ENCODE data around the gene KRTAP10-11. TPM values are rescaled to one million over a fixed set of nuclear protein-coding genes. Genes with fewer than 3 reads are reported as not detected.
"Not testable (repeated sequence)": the region's sequence is repeated elsewhere in the genome, so short reads cannot be mapped to it uniquely, and the experiment has no call there.

KRTAP10-11 gene
- total RNA-seq, 2 donors from 2014 or later, result not detected

DNA sequence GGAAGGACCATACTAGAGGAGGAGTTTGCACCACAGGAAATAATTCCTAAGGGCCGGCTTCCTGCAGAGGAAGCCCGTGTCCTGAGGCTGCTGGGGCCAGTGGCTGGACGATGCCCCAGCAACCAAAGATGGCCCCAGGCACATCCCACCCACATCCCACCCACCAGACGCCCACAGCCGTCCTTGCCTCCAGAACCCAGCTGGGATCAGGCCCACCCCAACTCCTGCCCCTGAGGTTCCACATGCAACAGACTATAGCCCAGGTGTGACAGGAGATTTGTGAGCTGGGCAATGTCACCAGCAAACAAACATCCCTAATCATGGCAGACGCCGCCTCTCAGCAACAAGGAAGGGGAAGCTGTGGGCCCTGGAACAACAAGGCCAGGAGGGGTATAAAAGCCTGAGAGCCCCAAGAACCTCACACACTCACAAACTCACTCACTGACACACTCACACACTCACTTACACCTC is 19.5 kb upstream of the KRTAP10-11 start, which contains the start of gene KRTAP10-9:
TSS of gene KRTAP10-9 (plus strand) at position 421 of the 471 bp plus-strand sequence. CDS start 79 bp downstream, outside the sequence.
- no peaks in the 10 kb centered on the region for H3K36me3 ChIP-seq
- TF ChIP-seq, protein P1, sequence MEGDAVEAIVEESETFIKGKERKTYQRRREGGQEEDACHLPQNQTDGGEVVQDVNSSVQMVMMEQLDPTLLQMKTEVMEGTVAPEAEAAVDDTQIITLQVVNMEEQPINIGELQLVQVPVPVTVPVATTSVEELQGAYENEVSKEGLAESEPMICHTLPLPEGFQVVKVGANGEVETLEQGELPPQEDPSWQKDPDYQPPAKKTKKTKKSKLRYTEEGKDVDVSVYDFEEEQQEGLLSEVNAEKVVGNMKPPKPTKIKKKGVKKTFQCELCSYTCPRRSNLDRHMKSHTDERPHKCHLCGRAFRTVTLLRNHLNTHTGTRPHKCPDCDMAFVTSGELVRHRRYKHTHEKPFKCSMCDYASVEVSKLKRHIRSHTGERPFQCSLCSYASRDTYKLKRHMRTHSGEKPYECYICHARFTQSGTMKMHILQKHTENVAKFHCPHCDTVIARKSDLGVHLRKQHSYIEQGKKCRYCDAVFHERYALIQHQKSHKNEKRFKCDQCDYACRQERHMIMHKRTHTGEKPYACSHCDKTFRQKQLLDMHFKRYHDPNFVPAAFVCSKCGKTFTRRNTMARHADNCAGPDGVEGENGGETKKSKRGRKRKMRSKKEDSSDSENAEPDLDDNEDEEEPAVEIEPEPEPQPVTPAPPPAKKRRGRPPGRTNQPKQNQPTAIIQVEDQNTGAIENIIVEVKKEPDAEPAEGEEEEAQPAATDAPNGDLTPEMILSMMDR (IDR thresholded peaks at IDR 0.05), result no peak
- no peaks in the 10 kb centered on the region for H3K27me3 ChIP-seq
- DNase-seq, result no peak
- no peaks in the 10 kb centered on the region for H3K4me1 ChIP-seq
- no peak within 1 kb of the TSS for H3K27ac ChIP-seq
- H3K9ac ChIP-seq (ENCODE audit: low read depth in 2 of 2, low read length in 2 of 2), result no peak within 1 kb of the TSS
- H3K9me3 ChIP-seq, result no peaks in the 10 kb centered on the region
- H3K4me3 ChIP-seq, result no peak within 1 kb of the TSS
- intact Hi-C loops (cut with DNase I), result no loop called here

DNA sequence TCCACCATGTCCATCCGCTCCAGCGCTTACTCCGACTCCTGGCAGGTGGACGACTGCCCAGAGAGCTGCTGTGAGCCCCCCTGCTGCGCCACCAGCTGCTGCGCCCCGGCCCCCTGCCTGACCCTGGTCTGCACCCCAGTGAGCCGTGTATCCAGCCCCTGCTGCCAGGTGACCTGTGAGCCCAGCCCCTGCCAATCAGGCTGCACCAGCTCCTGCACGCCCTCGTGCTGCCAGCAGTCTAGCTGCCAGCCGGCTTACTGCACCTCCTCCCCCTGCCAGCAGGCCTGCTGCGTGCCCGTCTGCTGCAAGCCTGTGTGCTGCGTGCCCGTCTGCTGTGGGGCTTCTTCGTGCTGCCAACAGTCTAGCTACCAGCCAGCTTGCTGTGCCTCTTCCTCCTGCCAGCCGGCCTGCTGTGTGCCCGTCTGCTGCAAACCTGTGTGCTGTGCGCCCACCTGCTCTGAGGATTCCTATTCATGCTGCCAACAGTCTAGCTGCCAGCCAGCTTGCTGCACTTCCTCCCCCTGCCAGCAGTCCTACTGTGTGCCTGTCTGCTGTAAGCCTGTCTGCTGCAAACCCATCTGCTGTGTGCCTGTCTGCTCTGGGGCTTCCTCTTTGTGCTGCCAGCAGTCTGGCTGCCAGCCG is 18.9 kb upstream of the KRTAP10-11 start:
- H3K9ac ChIP-seq (ENCODE audit: low read depth in 2 of 2, low read length in 2 of 2); H3K4me3 ChIP-seq; H3K27ac ChIP-seq; H3K27me3 ChIP-seq; intact Hi-C loops (cut with DNase I); H3K9me3 ChIP-seq; DNase-seq; H3K4me1 ChIP-seq; H3K36me3 ChIP-seq: not testable (repeated sequence)

DNA sequence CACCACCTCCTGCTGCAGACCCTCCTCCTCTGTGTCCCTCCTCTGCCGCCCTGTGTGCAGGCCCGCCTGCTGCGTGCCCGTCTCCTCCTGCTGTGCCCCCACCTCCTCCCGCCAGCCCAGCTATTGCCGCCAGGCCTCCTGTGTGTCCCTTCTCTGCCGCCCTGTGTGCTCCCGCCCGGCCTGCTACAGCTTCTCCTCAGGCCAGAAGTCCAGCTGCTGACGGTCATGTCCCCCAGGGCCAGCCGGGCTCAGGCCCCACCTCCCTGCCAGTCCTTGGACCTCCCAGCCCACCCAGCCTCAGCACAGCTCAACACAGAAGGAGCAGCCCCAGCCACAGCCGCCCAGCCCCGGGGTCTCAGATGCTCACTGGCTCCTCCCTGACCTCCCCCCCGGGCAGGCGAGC is 18.4 kb upstream of the KRTAP10-11 start:
- H3K27ac ChIP-seq; H3K9ac ChIP-seq (ENCODE audit: low read depth in 2 of 2, low read length in 2 of 2); H3K27me3 ChIP-seq; H3K4me1 ChIP-seq; DNase-seq; H3K4me3 ChIP-seq; H3K9me3 ChIP-seq; intact Hi-C loops (cut with DNase I); H3K36me3 ChIP-seq: not testable (repeated sequence)

DNA sequence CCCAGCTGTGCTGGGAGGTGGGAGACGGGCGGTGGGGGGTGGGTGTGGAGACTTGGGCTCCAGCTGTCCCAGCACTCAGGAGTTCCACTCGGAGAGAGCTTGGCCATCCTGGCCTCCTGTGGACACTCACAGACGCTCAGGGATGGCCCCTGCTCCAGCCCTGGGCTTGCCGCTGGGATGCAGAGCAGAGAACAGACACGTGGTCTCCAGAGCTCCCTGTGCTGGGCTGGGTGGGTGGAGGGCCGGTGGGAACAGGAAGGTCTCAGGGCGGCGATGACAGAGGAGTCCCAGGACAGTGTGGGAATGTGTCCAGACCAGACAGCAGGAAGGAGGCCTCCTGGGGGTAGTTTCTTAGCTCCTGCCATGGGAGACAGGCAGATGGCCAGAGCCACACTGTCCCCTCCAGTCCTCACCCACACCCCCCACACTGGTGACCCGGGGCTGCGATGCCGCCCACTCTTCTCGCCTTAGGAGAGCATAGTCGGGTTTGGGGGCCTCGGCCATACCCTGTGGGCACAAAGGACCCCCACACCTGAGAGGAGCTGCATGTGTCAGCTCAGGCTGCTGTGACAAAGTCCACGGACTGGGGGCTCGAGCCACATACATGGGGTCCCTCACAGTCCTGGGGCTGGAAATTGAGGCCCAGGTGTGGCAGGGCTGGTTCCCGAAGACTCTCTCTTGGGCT is 17.4 kb upstream of the KRTAP10-11 start:
- Histone ChIP-seq H3K4me3 (no peak overlapping the region), H3K27ac (no peak overlapping the region), H3K36me3 (no peaks in the 10 kb centered on the region), H3K9ac (ENCODE audit: low read depth in 2 of 2, low read length in 2 of 2) (no peak overlapping the region), H3K4me1 (no peaks in the 10 kb centered on the region), H3K9me3 (no peaks in the 10 kb centered on the region), H3K27me3 (no peaks in the 10 kb centered on the region)
- TF ChIP-seq, protein P1 (IDR thresholded peaks at IDR 0.05), result no peak
- no peak for DNase-seq
- intact Hi-C loops (cut with DNase I), result no loop called here

DNA sequence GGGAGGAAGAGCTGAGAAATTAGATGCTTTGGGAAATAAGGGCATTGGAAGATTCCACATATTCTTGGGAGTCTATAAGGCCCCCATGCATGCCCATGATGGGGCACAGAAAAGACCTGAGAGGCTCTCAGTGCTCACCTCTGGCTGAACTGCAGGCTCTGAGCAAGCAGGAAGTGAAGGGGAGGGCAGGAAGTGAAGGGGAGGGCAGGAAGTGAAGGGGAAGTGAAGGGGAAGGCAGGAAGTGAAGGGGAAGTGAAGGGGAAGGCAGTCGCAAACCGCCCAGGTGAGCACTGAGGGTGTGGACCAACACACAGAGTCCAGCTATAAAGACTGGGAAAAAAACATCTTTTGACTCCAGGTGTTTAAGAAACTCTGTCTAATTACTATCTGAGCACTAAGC is 15.8 kb upstream of the KRTAP10-11 start:
- H3K9me3 ChIP-seq, result no peaks in the 10 kb centered on the region
- TF ChIP-seq, protein P1 (IDR thresholded peaks at IDR 0.05), result no peak
- no peak overlapping the region for H3K9ac ChIP-seq (ENCODE audit: low read depth in 2 of 2, low read length in 2 of 2)
- no peak for DNase-seq
- no peaks in the 10 kb centered on the region for H3K4me1 ChIP-seq
- no peaks in the 10 kb centered on the region for H3K27me3 ChIP-seq
- no peak overlapping the region for H3K4me3 ChIP-seq
- H3K36me3 ChIP-seq, result no peaks in the 10 kb centered on the region
- intact Hi-C loops (cut with DNase I), result no loop called here
- no peak overlapping the region for H3K27ac ChIP-seq

DNA sequence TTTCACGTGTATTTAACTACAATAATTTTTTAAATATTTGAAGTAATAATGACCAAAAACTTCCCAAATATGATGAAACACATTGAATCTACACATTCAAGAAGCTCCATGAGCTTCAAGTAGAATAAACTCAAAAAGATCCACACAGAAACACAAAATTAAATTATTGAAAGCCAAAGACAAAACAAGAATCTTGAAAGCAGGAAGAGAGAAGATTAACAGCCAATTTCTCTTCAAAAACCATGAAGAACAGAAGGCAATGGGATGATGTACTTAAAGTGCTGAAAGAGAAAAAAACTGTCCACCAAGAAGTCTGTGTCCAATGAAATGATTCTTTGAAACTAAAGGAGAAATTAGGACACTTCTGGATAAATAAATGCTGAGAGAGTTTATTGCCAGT is 14.1 kb upstream of the KRTAP10-11 start:
- Histone ChIP-seq H3K9ac (ENCODE audit: low read depth in 2 of 2, low read length in 2 of 2) (no peak overlapping the region), H3K36me3 (no peaks in the 10 kb centered on the region), H3K9me3 (no peaks in the 10 kb centered on the region), H3K4me1 (no peaks in the 10 kb centered on the region), H3K27me3 (no peaks in the 10 kb centered on the region), H3K27ac (no peak overlapping the region), H3K4me3 (no peak overlapping the region)
- DNase-seq, result no peak
- intact Hi-C loops (cut with DNase I), result no loop called here
- TF ChIP-seq, protein P1 (IDR thresholded peaks at IDR 0.05), result no peak
